A673 (cell line): ENCODE data around the gene THY1. TPM values are rescaled to one million over a fixed set of nuclear protein-coding genes. Genes with fewer than 3 reads are reported as not detected.

Experiments
- BruUV-seq: library from RNA; stranded (reverse); fragments of 400-500 nt; replicated peaks from 2 replicates; lab custom pipeline; 2021; lab: Mats Ljungman, UMichigan
- CTCF ChIA-PET: fragments of 300-600 bp; sonication (Branson Sonifier 250); formaldehyde crosslinking; loops from one replicate; lab custom pipeline; 2022; ENCODE audit warnings: antibody characterized with exemption; lab: Charles Lee
- POLR2A ChIA-PET: fragments of 300-600 bp; sonication (Branson Sonifier 250); formaldehyde crosslinking; loops from one replicate; lab custom pipeline; 2022; ENCODE audit warnings: antibody characterized with exemption; ENCODE audit not compliant: low non-redundant PET; lab: Charles Lee
- DNase-seq: peaks from one replicate; pipeline ENCODE4 v3.0.0-alpha.2; 2015; ENCODE audit warnings: low spot score
- H3K27ac ChIP-seq: fragments of 200-600 bp; sonication (generic); 2 replicates; pipeline ENCODE4 v1.5.1; 2016; ENCODE audit warnings: mixed run types, low read depth, mild to moderate bottlenecking, mixed read lengths, antibody characterized with exemption, low read length; ENCODE audit not compliant: poor library complexity, severe bottlenecking
- H3K27me3 ChIP-seq: fragments of 200-600 bp; sonication (generic); replicated peaks from 2 replicates; pipeline ENCODE4 v1.6.1; 2017; ENCODE audit warnings: mixed run types, low read depth, mild to moderate bottlenecking, mixed read lengths, antibody characterized with exemption, low read length; ENCODE audit not compliant: insufficient read depth, poor library complexity
- H3K36me3 ChIP-seq: fragments of 200-600 bp; sonication (generic); 2 replicates; pipeline ENCODE4 v1.6.1; 2016; ENCODE audit warnings: mixed run types, mild to moderate bottlenecking, mixed read lengths, antibody characterized with exemption, low read length; ENCODE audit not compliant: insufficient read depth, poor library complexity, severe bottlenecking
- H3K4me1 ChIP-seq: fragments of 200-600 bp; sonication (generic); 2 replicates; pipeline ENCODE4 v1.6.1; 2017; ENCODE audit warnings: mixed run types, mild to moderate bottlenecking, mixed read lengths, antibody characterized with exemption, low read length; ENCODE audit not compliant: insufficient read depth, poor library complexity, severe bottlenecking
- H3K4me3 ChIP-seq: fragments of 200-600 bp; sonication (generic); 2 replicates; pipeline ENCODE4 v1.5.1; 2016; ENCODE audit warnings: low read depth, mixed run types, mild to moderate bottlenecking, mixed read lengths, low read length; ENCODE audit not compliant: poor library complexity, severe bottlenecking
- H3K9me3 ChIP-seq: fragments of 200-600 bp; sonication (generic); 2 replicates; pipeline ENCODE4 v1.6.1; 2016; ENCODE audit warnings: mixed run types, low read depth, mild to moderate bottlenecking, mixed read lengths, antibody characterized with exemption, low read length; ENCODE audit not compliant: poor library complexity, severe bottlenecking
- EZH2 ChIP-seq: fragments of 200-600 bp; sonication (generic); IDR thresholded peaks from 2 replicates; pipeline ENCODE4 v1.6.1; 2017; ENCODE audit warnings: borderline replicate concordance, low read depth, mild to moderate bottlenecking, mixed read lengths, antibody characterized with exemption, low read length; ENCODE audit not compliant: poor library complexity, severe bottlenecking
- intact Hi-C: fragments of 100-400 bp; cut with micrococcal nuclease; formaldehyde crosslinking; loops from one replicate; pipeline ENCODE4 v1.10.0; 2022; ENCODE audit not compliant: unreplicated experiment
- total RNA-seq: library from RNA; stranded (reverse); gene quantifications from 2 replicates; pipeline ENCODE4 v1.2.3, GENCODE V29; 2021
- TF ChIP-seq, protein P1 (sequence below): fragments of 300-800, 200-600 bp; sonication (generic); conservative IDR thresholded peaks from 2 replicates; pipeline ENCODE4 v1.5.1; 2017; ENCODE audit warnings: low read depth, mild to moderate bottlenecking, antibody characterized with exemption, low read length, moderate library complexity, mixed read lengths

THY1 gene
- total RNA-seq, 1 experiment from 2014 or later, result 187 TPM

DNA sequence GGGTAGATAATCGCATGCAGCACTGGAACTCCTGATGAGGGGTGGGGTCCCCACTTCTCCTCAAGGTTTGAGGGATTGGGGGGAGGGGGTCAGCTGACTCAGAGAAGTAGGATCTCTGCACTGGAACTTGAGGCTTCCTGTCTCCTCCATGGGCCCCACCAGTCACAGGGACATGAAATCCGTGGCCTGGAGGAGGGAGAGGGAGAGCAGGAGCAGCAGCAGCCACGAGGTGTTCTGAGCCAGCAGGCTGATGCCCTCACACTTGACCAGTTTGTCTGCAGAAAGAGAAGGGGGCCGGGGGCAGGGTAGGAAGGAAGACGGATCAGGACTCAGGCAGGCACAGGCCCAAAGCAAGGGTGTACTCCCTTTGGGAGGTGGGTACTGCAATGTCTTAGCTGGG, 3.7 kb downstream of the THY1 start:
- Histone ChIP-seq H3K9me3 (no peaks in the 10 kb centered on the region), H3K36me3 (peaks cover 19% of the 10 kb centered on the region), H3K27ac (no peak overlapping the region), H3K4me1 (peaks cover 26% of the 10 kb centered on the region), H3K4me3 (no peak overlapping the region), H3K27me3 (no peaks in the 10 kb centered on the region)
- TF ChIP-seq, protein P1, sequence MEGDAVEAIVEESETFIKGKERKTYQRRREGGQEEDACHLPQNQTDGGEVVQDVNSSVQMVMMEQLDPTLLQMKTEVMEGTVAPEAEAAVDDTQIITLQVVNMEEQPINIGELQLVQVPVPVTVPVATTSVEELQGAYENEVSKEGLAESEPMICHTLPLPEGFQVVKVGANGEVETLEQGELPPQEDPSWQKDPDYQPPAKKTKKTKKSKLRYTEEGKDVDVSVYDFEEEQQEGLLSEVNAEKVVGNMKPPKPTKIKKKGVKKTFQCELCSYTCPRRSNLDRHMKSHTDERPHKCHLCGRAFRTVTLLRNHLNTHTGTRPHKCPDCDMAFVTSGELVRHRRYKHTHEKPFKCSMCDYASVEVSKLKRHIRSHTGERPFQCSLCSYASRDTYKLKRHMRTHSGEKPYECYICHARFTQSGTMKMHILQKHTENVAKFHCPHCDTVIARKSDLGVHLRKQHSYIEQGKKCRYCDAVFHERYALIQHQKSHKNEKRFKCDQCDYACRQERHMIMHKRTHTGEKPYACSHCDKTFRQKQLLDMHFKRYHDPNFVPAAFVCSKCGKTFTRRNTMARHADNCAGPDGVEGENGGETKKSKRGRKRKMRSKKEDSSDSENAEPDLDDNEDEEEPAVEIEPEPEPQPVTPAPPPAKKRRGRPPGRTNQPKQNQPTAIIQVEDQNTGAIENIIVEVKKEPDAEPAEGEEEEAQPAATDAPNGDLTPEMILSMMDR, result no peak
- no peak for TF ChIP-seq EZH2
- BruUV-seq, result no TSS peak
- intact Hi-C loops, result no loop called here
- ChIA-PET POLR2A (interaction anchor here (0.6 kb wide), 1 partner anchor 406 kb away, joined by 3 read pairs; no protein-coding TSS in a partner anchor), CTCF (no interaction called here)
- no peak for DNase-seq

DNA sequence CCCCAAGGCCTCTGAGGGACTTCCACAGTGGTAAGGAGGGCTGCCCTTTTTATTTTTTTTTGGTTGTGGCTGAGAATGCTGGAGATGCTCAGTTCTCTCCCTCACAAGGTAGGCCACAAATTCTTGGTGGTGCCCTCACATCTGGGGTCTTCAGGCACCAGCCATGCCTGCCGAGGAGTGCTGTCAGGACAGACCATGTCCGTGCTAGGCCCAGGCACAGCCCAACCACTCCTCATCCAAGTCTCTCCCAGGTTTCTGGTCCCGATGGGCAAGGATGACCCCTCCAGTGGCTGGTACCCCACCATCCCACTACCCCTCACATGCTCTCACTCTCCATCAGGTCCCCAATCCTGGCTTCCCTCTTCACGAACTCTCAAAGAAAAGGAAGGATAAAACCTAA, 4.2 kb downstream of the THY1 start:
- POLR2A ChIA-PET, result no interaction called here
- no peak overlapping the region for H3K27ac ChIP-seq
- DNase-seq, result no peak
- H3K27me3 ChIP-seq, result no peaks in the 10 kb centered on the region
- TF ChIP-seq, protein P1, result no peak
- TF ChIP-seq EZH2, result no peak
- CTCF ChIA-PET, result no interaction called here
- intact Hi-C loops, result no loop called here
- no peak overlapping the region for H3K4me3 ChIP-seq
- BruUV-seq, result no TSS peak
- peaks cover 23% of the 10 kb centered on the region for H3K4me1 ChIP-seq
- no peaks in the 10 kb centered on the region for H3K9me3 ChIP-seq
- peaks cover 19% of the 10 kb centered on the region for H3K36me3 ChIP-seq

DNA sequence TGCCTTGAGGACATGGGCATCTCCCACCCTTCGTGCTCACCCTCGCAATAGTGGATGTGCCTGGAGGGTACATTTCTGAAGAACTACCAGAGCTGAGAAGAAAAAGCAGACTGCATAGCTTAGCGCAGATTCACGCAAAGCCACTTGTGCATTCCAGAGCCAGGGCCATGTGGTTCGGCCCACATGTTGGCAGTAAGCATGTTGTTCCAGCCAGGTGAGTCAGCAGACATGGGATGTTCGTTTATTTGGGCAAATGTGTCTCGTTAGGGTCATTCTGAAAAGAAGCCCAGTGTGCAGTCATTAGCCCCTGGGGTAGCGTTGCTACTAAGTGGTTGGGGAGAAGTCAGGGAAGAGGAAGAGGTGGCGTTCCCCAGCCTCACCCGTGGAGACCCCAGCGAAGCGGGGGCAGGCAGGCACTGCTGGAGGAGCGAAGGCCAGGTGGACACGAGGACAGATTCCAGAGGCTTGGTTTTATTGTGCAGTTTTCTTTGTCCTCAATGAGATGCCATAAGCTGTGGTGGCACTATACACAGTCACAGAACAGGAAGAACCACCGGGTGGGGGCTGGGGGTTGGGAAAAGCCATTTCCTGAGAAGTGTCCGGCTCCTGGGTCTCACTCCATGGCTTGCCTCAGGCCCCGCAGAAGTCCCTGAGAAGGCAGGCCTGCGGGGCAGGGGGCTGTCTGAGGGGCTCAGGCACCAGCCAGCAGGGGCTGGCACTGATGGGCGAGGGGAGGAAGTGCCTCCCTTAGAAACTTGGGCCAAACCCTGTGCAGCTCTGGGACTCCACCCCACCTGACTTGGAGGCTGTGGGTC, 5.0 kb downstream of the THY1 start:
- POLR2A ChIA-PET, result no interaction called here
- no peaks in the 10 kb centered on the region for H3K9me3 ChIP-seq
- BruUV-seq, result no TSS peak
- H3K4me3 ChIP-seq, result no peak overlapping the region
- intact Hi-C loops, result no loop called here
- H3K36me3 ChIP-seq, result peaks cover 19% of the 10 kb centered on the region
- no peaks in the 10 kb centered on the region for H3K27me3 ChIP-seq
- CTCF ChIA-PET, result no interaction called here
- TF ChIP-seq, protein P1, result no peak
- no peak for TF ChIP-seq EZH2
- DNase-seq, result no peak
- H3K4me1 ChIP-seq, result peaks cover 17% of the 10 kb centered on the region
- peak overlapping the region; percentile 11 for H3K27ac ChIP-seq
